GM18519 (cell line): Measurements from ENCODE around the gene RUNX2.

Experiments used
- ATAC-seq: cut with Tn5 transposase; IDR thresholded peaks from one replicate; pipeline ENCODE4 v1.9.1; 2021; ENCODE audit warnings: mild to moderate bottlenecking, moderate library complexity; ENCODE audit not compliant: unreplicated experiment, low FRiP score

The RUNX2 gene

GRCh38 chr6:45572833-45573232 lies 244.7 kb downstream of the RUNX2 start:
- no peak for ATAC-seq

- ATAC-seq: no peak
Observed at GRCh38 chr6:45574014-45574461, 245.9 kb downstream of the RUNX2 start.

- ATAC-seq: no peak
Observed at GRCh38 chr6:45574885-45575284, 246.8 kb downstream of the RUNX2 start.

GRCh38 chr6:45576648-45577624 lies 248.8 kb downstream of the RUNX2 start:
- ATAC-seq: no peak

GRCh38 chr6:45577836-45578504 lies 249.8 kb downstream of the RUNX2 start:
- ATAC-seq: no peak

- no peak for ATAC-seq
Observed at GRCh38 chr6:45584127-45584526, 256.0 kb downstream of the RUNX2 start.

GRCh38 chr6:45586216-45587171 lies 258.4 kb downstream of the RUNX2 start:
- no peak for ATAC-seq

GRCh38 chr6:45587229-45588060 lies 259.3 kb downstream of the RUNX2 start:
- ATAC-seq: no peak

- ATAC-seq: no peak
Observed at GRCh38 chr6:45589367-45589766, 261.2 kb downstream of the RUNX2 start.

GRCh38 chr6:45590226-45590625 lies 262.1 kb downstream of the RUNX2 start:
- ATAC-seq: no peak

- ATAC-seq: no peak
Observed at GRCh38 chr6:45590696-45591184, 262.6 kb downstream of the RUNX2 start.

GRCh38 chr6:45591306-45591705 lies 263.2 kb downstream of the RUNX2 start:
- ATAC-seq: no peak

GRCh38 chr6:45591890-45592289 lies 263.8 kb downstream of the RUNX2 start:
- ATAC-seq: no peak

GRCh38 chr6:45592991-45593390 lies 264.9 kb downstream of the RUNX2 start:
- no peak for ATAC-seq

GRCh38 chr6:45595010-45595851 lies 267.1 kb downstream of the RUNX2 start:
- no peak for ATAC-seq

- no peak for ATAC-seq
Observed at GRCh38 chr6:45597424-45597823, 269.3 kb downstream of the RUNX2 start.

- ATAC-seq: no peak
Observed at GRCh38 chr6:45599053-45599452, 270.9 kb downstream of the RUNX2 start.

- no peak for ATAC-seq
Observed at GRCh38 chr6:45605971-45606370, 277.8 kb downstream of the RUNX2 start.
